Muscle of leg (tissue), 11 donors: ENCODE data around the gene PICK1. TPM values are rescaled to one million over a fixed set of nuclear protein-coding genes. Genes with fewer than 3 reads are reported as not detected.
A peak's percentile ranks its signal among the peaks of the same experiment; 100 is the strongest.
"Not testable (repeated sequence)": the region's sequence is repeated elsewhere in the genome, so short reads cannot be mapped to it uniquely, and the experiment has no call there.

Source experiments
- DNase-seq: peaks from one replicate; pipeline ENCODE4 v3.0.0; 2013
- H3K27ac ChIP-seq: one replicate; pipeline ENCODE4 v1.5.1; 2013; ENCODE audit warnings: mild to moderate bottlenecking, low read length, control low read depth
- H3K27me3 ChIP-seq: one replicate; pipeline ENCODE4 v1.6.1; 2013; ENCODE audit warnings: low read length; ENCODE audit not compliant: control insufficient read depth, insufficient read depth
- H3K36me3 ChIP-seq: one replicate; pipeline ENCODE4 v1.6.1; 2013; ENCODE audit warnings: low read length; ENCODE audit not compliant: control insufficient read depth, insufficient read depth
- H3K4me1 ChIP-seq: one replicate; pipeline ENCODE4 v1.6.1; 2013; ENCODE audit warnings: low read length; ENCODE audit not compliant: control insufficient read depth, insufficient read depth
- H3K4me3 ChIP-seq: one replicate; pipeline ENCODE4 v1.5.1; 2013; ENCODE audit warnings: low read length, control low read depth
- H3K9me3 ChIP-seq: replicated peaks from 2 replicates; pipeline ENCODE4 v1.6.1; 2013; ENCODE audit warnings: low read depth, low read length; ENCODE audit not compliant: control insufficient read depth
- WGBS: methylation state at CpG from one replicate; pipeline ENCODE4 v1.1.5; 2013; ENCODE audit warnings: missing lambda C conversion rate; ENCODE audit not compliant: insufficient coverage; 5-methylcytosine and 5-hydroxymethylcytosine counted together
- polyA plus RNA-seq, 8 donors: library from polyadenylated mRNA; unstranded; fragments of 120-200 nt; gene quantifications; one replicate each; pipeline versions ENCODE4 v1.2.1 to v1.2.3, GENCODE V29; 2013; ENCODE audit warnings: inconsistent platforms in 1 of 8, low replicate concordance in 1 of 8; ENCODE audit not compliant: insufficient read length in 8 of 8, insufficient read depth in 1 of 8
- total RNA-seq: library from RNA; stranded (reverse); fragments of 120-200 nt; gene quantifications from one replicate; pipeline ENCODE4 v1.2.4, GENCODE V29; 2013

The PICK1 gene
- total and polyA plus RNA-seq, 9 donors = 8.8 to 13.1 (median 10.6) TPM

GRCh38 chr22:38075105-38075825 lies 18.1 kb downstream of the PICK1 start:
- Histone ChIP-seq H3K4me3 (no peak overlapping the region), H3K9me3 (no peaks in the 10 kb centered on the region), H3K36me3 (peaks cover 36% of the 10 kb centered on the region), H3K27ac (no peak overlapping the region), H3K4me1 (peaks cover 24% of the 10 kb centered on the region), H3K27me3 (peaks cover 7% of the 10 kb centered on the region)
- WGBS = 92% methylated on average over 27 of the region's 32 CpGs
- no peak for DNase-seq

GRCh38 chr22:38075961-38076360 lies 18.8 kb downstream of the PICK1 start:
- 72% methylated on average over 11 of the region's 13 CpGs for WGBS
- Histone ChIP-seq H3K27me3 (peaks cover 12% of the 10 kb centered on the region), H3K27ac (no peak overlapping the region), H3K4me1 (peaks cover 17% of the 10 kb centered on the region), H3K36me3 (peaks cover 33% of the 10 kb centered on the region), H3K4me3 (no peak overlapping the region), H3K9me3 (no peaks in the 10 kb centered on the region)
- DNase-seq = no peak

GRCh38 chr22:38077096-38077495 lies 19.9 kb downstream of the PICK1 start:
- DNase-seq = no peak
- peaks cover 12% of the 10 kb centered on the region for H3K4me1 ChIP-seq
- peaks cover 19% of the 10 kb centered on the region for H3K27me3 ChIP-seq
- H3K9me3 ChIP-seq = no peaks in the 10 kb centered on the region
- H3K4me3 ChIP-seq = no peak overlapping the region
- no peak overlapping the region for H3K27ac ChIP-seq
- 46% methylated on average over 12 of the region's 12 CpGs for WGBS
- H3K36me3 ChIP-seq = peaks cover 23% of the 10 kb centered on the region

GRCh38 chr22:38077595-38077994 lies 20.4 kb downstream of the PICK1 start:
- 70% methylated on average over 14 of the region's 14 CpGs for WGBS
- H3K4me1 ChIP-seq = peaks cover 12% of the 10 kb centered on the region

DNA sequence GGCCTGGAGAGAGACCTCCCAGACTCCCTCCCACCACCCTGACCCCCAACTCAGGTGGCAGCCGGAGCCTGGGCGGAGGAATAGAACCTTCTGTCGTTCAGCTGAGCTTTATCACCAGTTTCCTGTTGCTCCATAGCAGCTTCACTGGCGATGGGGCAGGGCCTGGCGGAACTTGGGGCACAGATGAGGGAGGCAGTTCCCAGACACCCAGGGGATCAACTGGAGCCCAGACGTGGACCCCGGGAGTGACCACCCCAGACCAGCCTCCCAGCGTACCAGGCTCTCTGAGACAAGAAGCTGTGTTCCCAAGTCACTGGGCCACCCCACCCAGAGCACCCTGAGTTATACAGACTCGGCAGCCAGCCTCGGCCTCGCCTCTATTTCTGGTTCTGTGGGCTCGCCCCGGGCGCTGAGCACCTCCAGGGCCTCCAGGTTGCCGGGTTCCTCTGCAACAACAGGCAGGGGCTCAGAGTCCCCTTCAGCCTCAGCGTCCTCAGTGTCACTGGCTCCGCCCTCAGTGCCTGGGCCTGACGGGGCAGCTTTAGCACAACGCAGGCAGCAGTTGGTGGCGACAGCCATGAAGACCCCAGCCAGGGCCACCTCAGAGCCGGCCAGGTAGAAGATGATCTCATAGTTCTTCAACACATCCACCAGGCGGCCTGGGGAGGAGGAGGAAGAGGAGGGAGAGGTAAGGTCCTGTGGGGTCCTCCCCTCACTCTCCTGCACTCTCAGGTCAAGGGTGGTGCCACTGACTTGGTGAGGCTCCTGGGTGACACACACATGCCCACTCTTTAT lies 21.0 kb downstream of the PICK1 start:
- Histone ChIP-seq H3K27me3 (peaks cover 31% of the 10 kb centered on the region), H3K4me1 (peaks cover 14% of the 10 kb centered on the region), H3K36me3 (peaks cover 12% of the 10 kb centered on the region), H3K9me3 (no peaks in the 10 kb centered on the region), H3K27ac (no peak overlapping the region), H3K4me3 (no peak overlapping the region)
- 66% methylated on average over 19 of the region's 22 CpGs for WGBS
- no peak for DNase-seq

More at GRCh38 chr22:38077595-38077994, 20.4 kb downstream of the PICK1 start:
- peaks cover 19% of the 10 kb centered on the region for H3K36me3 ChIP-seq
- no peak overlapping the region for H3K27ac ChIP-seq
- H3K4me3 ChIP-seq = no peak overlapping the region
- H3K27me3 ChIP-seq = peaks cover 24% of the 10 kb centered on the region
- DNase-seq = no peak
- no peaks in the 10 kb centered on the region for H3K9me3 ChIP-seq

DNA sequence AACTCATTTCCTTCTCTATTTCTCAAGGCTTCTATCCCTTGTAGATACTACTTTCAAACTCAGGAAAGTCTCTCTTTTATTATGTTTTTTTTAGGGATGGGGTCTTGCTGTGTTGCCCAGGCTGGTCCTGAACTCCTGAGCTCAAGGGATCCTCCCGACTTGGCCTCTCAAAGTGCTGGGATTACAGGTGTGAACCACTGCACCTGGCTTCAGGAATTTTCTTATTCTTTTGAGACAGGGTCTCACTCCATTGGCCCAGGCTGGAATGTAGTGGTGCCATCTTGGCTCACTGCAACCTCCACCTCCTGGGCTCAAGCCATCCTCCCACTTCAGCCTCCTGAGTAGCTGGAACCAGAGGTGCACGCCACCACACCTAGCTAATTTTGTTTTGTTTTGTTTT lies 22.0 kb downstream of the PICK1 start:
- not testable (repeated sequence) for H3K36me3 ChIP-seq

DNA sequence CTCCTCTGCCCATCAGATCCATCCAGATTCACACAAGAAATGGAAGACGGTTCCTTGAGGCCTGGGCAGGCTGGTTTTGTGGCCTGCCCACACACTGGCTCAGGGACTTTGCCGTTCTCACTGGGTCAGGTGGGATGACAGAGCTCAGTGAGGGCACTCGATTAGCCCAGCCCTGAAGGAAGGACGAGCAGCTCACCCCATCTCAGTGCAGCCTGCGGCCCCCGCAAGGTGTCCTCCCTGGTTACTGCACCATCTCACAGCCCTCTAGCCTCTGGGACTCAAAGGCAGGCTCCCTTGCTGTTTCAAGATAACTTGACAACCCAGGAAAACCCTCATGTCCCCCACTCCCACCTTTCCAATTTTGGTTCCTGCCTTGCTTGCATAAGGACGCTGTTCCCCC lies 22.6 kb downstream of the PICK1 start:
- Histone ChIP-seq H3K4me1 (peaks cover 14% of the 10 kb centered on the region), H3K4me3 (no peak overlapping the region), H3K27me3 (peaks cover 40% of the 10 kb centered on the region), H3K36me3 (peaks cover 3% of the 10 kb centered on the region), H3K9me3 (no peaks in the 10 kb centered on the region), H3K27ac (no peak overlapping the region)
- WGBS = 81% methylated on average over 7 of the region's 7 CpGs
- no peak for DNase-seq

More for the DNA sequence above, 22.0 kb downstream of the PICK1 start:
- not testable (repeated sequence) for H3K27ac ChIP-seq, H3K9me3 ChIP-seq, DNase-seq, H3K4me3 ChIP-seq
- Histone ChIP-seq H3K27me3 (peaks cover 40% of the 10 kb centered on the region), H3K4me1 (peaks cover 14% of the 10 kb centered on the region)
- 80% methylated on average over 1 of the region's 2 CpGs for WGBS

DNA sequence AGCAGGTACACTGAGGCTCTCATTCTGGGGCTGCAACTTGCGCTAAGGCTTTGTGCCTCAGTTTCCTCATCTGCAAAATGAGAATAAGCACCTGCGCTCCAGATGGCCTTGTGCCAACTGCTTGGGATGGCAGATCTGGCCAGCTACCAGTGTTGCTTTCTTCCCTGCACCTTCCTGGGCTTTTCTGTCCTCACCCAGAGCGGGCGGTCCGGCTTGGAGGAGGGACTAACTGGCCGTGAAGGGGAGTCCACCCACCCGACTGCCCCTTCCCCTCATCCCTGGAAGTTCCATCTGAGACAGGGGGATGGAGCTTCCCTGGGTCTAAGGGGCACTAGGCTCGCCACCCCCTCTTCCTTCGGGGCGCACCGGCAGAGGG lies 23.3 kb downstream of the PICK1 start:
- Histone ChIP-seq H3K27me3 (peaks cover 40% of the 10 kb centered on the region), H3K4me1 (peaks cover 14% of the 10 kb centered on the region), H3K4me3 (peak overlapping the region; percentile 22), H3K36me3 (peaks cover 6% of the 10 kb centered on the region), H3K27ac (no peak overlapping the region), H3K9me3 (no peaks in the 10 kb centered on the region)
- no peak for DNase-seq
- WGBS = 35% methylated on average over 6 of the region's 11 CpGs

GRCh38 chr22:38080850-38081635 lies 23.8 kb downstream of the PICK1 start:
- DNase-seq = peak; percentile 65
- under 1% methylated on average over 110 of the region's 110 CpGs for WGBS
- Histone ChIP-seq H3K9me3 (no peaks in the 10 kb centered on the region), H3K4me3 (peak overlapping the region; percentile 31), H3K36me3 (peaks cover 7% of the 10 kb centered on the region), H3K27ac (no peak overlapping the region), H3K4me1 (peaks cover 14% of the 10 kb centered on the region), H3K27me3 (peaks cover 40% of the 10 kb centered on the region)

DNA sequence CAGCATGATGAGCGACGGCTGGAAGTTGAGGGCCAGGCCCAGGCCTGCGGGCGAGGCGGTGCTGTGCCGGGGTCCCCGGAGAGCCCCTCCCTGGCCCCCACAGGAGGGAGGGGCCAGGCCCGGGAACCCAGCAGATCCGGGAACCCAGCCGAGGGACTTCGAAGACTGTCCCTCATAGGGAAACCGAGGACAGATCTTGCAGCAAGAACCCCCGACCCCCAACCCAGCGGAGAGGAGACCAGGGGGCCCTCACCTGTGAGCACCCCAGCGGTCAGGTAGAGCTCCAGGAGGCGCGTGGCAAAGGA lies 24.4 kb downstream of the PICK1 start:
- H3K27ac ChIP-seq = no peak overlapping the region
- peaks cover 40% of the 10 kb centered on the region for H3K27me3 ChIP-seq
- peaks cover 14% of the 10 kb centered on the region for H3K4me1 ChIP-seq
- H3K9me3 ChIP-seq = no peaks in the 10 kb centered on the region
- H3K36me3 ChIP-seq = peaks cover 7% of the 10 kb centered on the region
- H3K4me3 ChIP-seq = peak overlapping the region; percentile 18
- no peak for DNase-seq
- WGBS = 4% methylated on average over 17 of the region's 17 CpGs
